ENCODE measurements around the gene B4GALNT3. TPM values are rescaled to one million over a fixed set of nuclear protein-coding genes. Genes with fewer than 3 reads are reported as not detected.
"Not testable (repeated sequence)": the region's sequence is repeated elsewhere in the genome, so short reads cannot be mapped to it uniquely, and the experiment has no call there.

B4GALNT3 gene
- 1 to 10 TPM; 1.2 to 1.9 TPM for total RNA-seq

- Mint-ChIP-seq H3K27me3 (peaks cover 18% of the 10 kb centered on the region), H3K27ac (no peak within 1 kb of the TSS), H3K36me3 (no peaks in the 10 kb centered on the region), H3K9me3 (no peaks in the 10 kb centered on the region), H3K4me1 (ENCODE audit: low read depth) (peaks cover 15% of the 10 kb centered on the region), H3K4me3 (peak within 1 kb of the TSS; percentile 74)
- intact Hi-C loops (cut with micrococcal nuclease): no loop called here
- peak; percentile 45 for DNase-seq
- ChIA-PET CTCF (interaction anchor here (13.6 kb wide), 1 partner anchor 88 kb away, joined by 136 read pairs; no protein-coding TSS in a partner anchor), POLR2A (interaction anchor here (1.1 kb wide), 1 partner anchor 87 kb away, joined by 3 read pairs; no protein-coding TSS in a partner anchor)
Observed at GRCh38 chr12:459430-460258, at the start of gene B4GALNT3. Gene B4GALNT3 (plus strand): TSS chr12:459939. CDS start chr12:460377, 438 bp downstream.

DNA sequence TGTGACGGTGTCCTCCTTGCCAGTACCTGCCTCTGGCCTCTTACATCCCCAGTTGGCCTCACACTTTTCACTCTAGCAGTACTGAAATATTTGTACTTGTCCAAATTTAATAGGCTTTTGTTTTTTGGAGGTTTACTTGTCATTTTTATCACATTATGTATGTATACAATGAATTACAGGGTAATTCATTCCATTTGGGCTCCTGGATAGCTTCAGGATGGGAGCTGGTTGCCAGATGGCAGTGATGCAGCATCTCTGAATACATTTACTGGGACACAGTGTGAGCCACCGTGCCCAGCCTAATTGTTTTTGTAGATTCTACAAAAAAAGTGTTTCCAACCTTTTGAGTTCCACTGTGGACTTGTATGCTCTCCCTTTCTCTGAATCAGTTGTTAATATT lies 44.9 kb upstream of the B4GALNT3 start:
- Mint-ChIP-seq H3K4me1 (ENCODE audit: low read depth) (no peaks in the 10 kb centered on the region), H3K36me3 (peaks cover 32% of the 10 kb centered on the region), H3K4me3 (no peak overlapping the region), H3K9me3 (no peaks in the 10 kb centered on the region), H3K27me3 (no peaks in the 10 kb centered on the region), H3K27ac (no peak overlapping the region)
- ChIA-PET POLR2A (no interaction called here), CTCF (no interaction called here)
- intact Hi-C loops (cut with micrococcal nuclease): no loop called here
- no peak for DNase-seq

GRCh38 chr12:418432-418831 lies 41.3 kb upstream of the B4GALNT3 start:
- H3K36me3 Mint-ChIP-seq: peaks cover 23% of the 10 kb centered on the region
- POLR2A ChIA-PET: no interaction called here
- intact Hi-C loops (cut with micrococcal nuclease): no loop called here

GRCh38 chr12:422526-422925 lies 37.2 kb upstream of the B4GALNT3 start:
- no peaks in the 10 kb centered on the region for H3K4me1 Mint-ChIP-seq (ENCODE audit: low read depth)
- CTCF ChIA-PET: no interaction called here
- H3K27me3 Mint-ChIP-seq: no peaks in the 10 kb centered on the region
- no peak overlapping the region for H3K27ac Mint-ChIP-seq
- no peaks in the 10 kb centered on the region for H3K9me3 Mint-ChIP-seq
- POLR2A ChIA-PET: no interaction called here
- H3K36me3 Mint-ChIP-seq: peaks cover 19% of the 10 kb centered on the region
- no peak for DNase-seq
- H3K4me3 Mint-ChIP-seq: no peak overlapping the region
- intact Hi-C loops (cut with micrococcal nuclease): no loop called here

More at GRCh38 chr12:418432-418831, 41.3 kb upstream of the B4GALNT3 start:
- Mint-ChIP-seq H3K27me3 (no peaks in the 10 kb centered on the region), H3K27ac (no peak overlapping the region), H3K4me3 (no peak overlapping the region), H3K4me1 (ENCODE audit: low read depth) (no peaks in the 10 kb centered on the region), H3K9me3 (no peaks in the 10 kb centered on the region)
- CTCF ChIA-PET: interaction anchor here (1.7 to 2.3 kb wide), 2 partner anchors 24 to 129 kb away, joined by 7 read pairs; no protein-coding TSS in a partner anchor
- DNase-seq: no peak

- CTCF ChIA-PET: interaction anchor here (0.6 kb wide), 1 partner anchor 11 kb away, joined by 5 read pairs; no protein-coding TSS in a partner anchor
- H3K4me1 Mint-ChIP-seq (ENCODE audit: low read depth); H3K9me3 Mint-ChIP-seq; DNase-seq; H3K4me3 Mint-ChIP-seq; intact Hi-C loops (cut with micrococcal nuclease); H3K27ac Mint-ChIP-seq; H3K27me3 Mint-ChIP-seq: not testable (repeated sequence)
- POLR2A ChIA-PET: interaction anchor here (0.6 kb wide), 1 partner anchor 170 kb away, joined by 3 read pairs; no protein-coding TSS in a partner anchor
- H3K36me3 Mint-ChIP-seq: peaks cover 26% of the 10 kb centered on the region
Observed at GRCh38 chr12:435737-436136, 24.0 kb upstream of the B4GALNT3 start.

- POLR2A ChIA-PET: no interaction called here
Observed at GRCh38 chr12:442235-442884, 17.4 kb upstream of the B4GALNT3 start.

DNA sequence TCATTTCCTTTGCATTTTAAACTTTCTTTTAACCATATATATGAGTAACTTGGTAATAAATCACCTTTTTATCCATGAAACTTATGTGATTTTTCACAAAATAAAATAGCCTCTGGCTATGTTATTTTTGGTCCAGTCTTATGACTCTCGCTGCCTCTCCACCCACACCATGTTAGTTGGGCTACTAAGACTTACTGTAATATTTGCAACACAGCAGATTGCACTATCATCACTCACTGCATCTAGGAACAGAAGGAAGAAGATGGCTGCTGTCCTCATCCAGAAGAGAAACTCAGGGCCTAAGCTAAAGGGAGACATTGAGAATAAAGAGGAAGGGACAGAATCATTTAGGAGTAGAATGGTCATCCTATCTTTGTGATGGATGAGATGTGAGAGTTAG lies 12.6 kb upstream of the B4GALNT3 start:
- Mint-ChIP-seq H3K4me3 (no peak overlapping the region), H3K9me3 (no peaks in the 10 kb centered on the region), H3K27ac (no peak overlapping the region), H3K27me3 (no peaks in the 10 kb centered on the region), H3K36me3 (no peaks in the 10 kb centered on the region), H3K4me1 (ENCODE audit: low read depth) (no peaks in the 10 kb centered on the region)
- ChIA-PET CTCF (no interaction called here), POLR2A (no interaction called here)
- no peak for DNase-seq
- intact Hi-C loops (cut with micrococcal nuclease): no loop called here

More at GRCh38 chr12:442235-442884, 17.4 kb upstream of the B4GALNT3 start:
- Mint-ChIP-seq H3K36me3 (peaks cover 5% of the 10 kb centered on the region), H3K27ac (no peak overlapping the region), H3K4me1 (ENCODE audit: low read depth) (no peaks in the 10 kb centered on the region), H3K4me3 (no peak overlapping the region), H3K9me3 (no peaks in the 10 kb centered on the region), H3K27me3 (no peaks in the 10 kb centered on the region)
- DNase-seq: peak; percentile 51
- intact Hi-C loops (cut with micrococcal nuclease): no loop called here
- CTCF ChIA-PET: interaction anchor here (0.6 to 5.0 kb wide), 23 partner anchors 10 to 507 kb away, joined by 3 to 42 read pairs (median 4); partner anchors contain the start of genes CCDC77 and RAD52

- no peak overlapping the region for H3K27ac Mint-ChIP-seq
- ChIA-PET CTCF (interaction anchor here (0.7 to 13.6 kb wide), 4 partner anchors 9 to 99 kb away, joined by 3 to 136 read pairs (median 4); no protein-coding TSS in a partner anchor), POLR2A (no interaction called here)
- DNase-seq: no peak
- H3K36me3 Mint-ChIP-seq: no peaks in the 10 kb centered on the region
- no peak overlapping the region for H3K4me3 Mint-ChIP-seq
- H3K9me3 Mint-ChIP-seq: no peaks in the 10 kb centered on the region
- intact Hi-C loops (cut with micrococcal nuclease): no loop called here
- no peaks in the 10 kb centered on the region for H3K27me3 Mint-ChIP-seq
- H3K4me1 Mint-ChIP-seq (ENCODE audit: low read depth): peaks cover 2% of the 10 kb centered on the region
Observed at GRCh38 chr12:449203-449602, 10.5 kb upstream of the B4GALNT3 start.

DNA sequence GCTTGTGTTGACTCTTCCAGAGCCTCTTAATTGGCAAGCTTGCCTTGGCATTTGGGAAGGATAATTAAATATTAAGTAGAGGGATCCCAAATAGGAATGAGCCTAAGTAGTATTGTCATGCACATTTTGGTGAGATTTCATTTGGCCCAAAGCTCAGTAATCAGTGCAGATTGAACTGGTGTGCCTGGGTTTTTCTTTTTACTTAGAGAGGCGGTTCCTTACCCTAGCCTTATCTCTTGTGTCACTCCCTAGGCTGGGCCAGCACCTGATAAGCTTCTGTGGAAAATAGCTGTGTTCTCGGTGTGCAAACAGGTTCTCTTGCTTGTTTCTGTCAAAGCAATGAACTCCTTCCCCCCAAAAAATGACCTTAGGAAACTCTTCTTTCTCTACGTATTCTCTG lies 9.3 kb upstream of the B4GALNT3 start:
- no peak for DNase-seq
- no peaks in the 10 kb centered on the region for H3K27me3 Mint-ChIP-seq
- H3K9me3 Mint-ChIP-seq: no peaks in the 10 kb centered on the region
- intact Hi-C loops (cut with micrococcal nuclease): no loop called here
- no peaks in the 10 kb centered on the region for H3K36me3 Mint-ChIP-seq
- ChIA-PET POLR2A (no interaction called here), CTCF (interaction anchor here (0.9 to 13.6 kb wide), 2 partner anchors 94 to 97 kb away, joined by 3 to 136 read pairs; no protein-coding TSS in a partner anchor)
- H3K4me3 Mint-ChIP-seq: no peak overlapping the region
- peaks cover 2% of the 10 kb centered on the region for H3K4me1 Mint-ChIP-seq (ENCODE audit: low read depth)
- no peak overlapping the region for H3K27ac Mint-ChIP-seq

DNA sequence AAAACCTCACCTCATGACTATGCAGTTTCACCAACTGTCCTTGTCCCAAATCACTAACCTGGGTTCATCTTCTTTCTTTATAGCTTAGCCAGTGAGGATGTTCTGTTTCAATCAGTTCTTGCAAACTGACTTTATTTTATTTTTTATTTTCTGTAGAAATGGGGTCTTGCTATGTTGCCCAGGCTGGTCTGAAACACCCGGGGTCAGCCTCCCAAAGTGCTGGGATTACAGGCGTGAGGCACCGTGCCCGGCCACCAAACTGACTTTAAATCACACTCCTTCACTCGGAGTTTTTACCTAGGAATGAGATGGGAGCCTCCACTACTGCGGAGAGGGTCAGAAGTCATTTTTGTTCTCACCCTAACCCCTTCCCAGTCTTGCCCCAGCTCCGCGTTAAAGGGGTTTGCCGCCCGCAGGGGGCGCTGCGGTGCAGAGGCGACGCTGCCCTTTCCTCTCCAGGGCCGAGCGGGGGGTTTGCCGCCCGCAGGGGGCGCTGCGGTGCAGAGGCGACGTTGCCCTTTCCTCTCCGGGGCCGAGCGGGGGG lies 7.0 kb upstream of the B4GALNT3 start:
- CTCF ChIA-PET: interaction anchor here (0.5 to 13.6 kb wide), 38 partner anchors 10 to 1150 kb away, joined by 3 to 136 read pairs (median 4); partner anchors contain the start of genes CCDC77 and RAD52
- Mint-ChIP-seq H3K4me1 (ENCODE audit: low read depth) (peaks cover 6% of the 10 kb centered on the region), H3K27me3 (no peaks in the 10 kb centered on the region)

DNA sequence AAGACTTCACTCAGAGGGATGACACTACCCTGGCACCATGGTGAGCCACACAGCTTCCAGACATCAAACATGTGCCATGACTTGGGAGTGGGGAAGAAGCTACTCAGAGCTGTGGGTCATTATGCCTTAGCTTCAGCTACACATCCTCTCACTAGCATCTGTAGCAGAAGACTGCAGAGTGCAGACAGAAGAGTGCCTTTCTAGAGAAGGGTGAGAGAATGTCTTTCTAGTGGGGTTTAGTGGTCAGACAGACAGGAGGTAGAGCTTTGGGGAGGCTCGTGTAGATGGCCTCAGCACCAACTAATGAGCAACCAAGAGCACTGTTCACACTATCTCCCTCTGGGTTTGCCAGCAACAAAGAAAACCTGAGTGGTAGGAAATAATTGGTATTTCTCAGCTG lies 4.9 kb upstream of the B4GALNT3 start:
- Mint-ChIP-seq H3K4me3 (no peak overlapping the region), H3K27ac (no peak overlapping the region), H3K4me1 (ENCODE audit: low read depth) (peaks cover 13% of the 10 kb centered on the region), H3K9me3 (no peaks in the 10 kb centered on the region), H3K27me3 (peaks cover 1% of the 10 kb centered on the region), H3K36me3 (no peaks in the 10 kb centered on the region)
- no peak for DNase-seq
- intact Hi-C loops (cut with micrococcal nuclease): no loop called here
- POLR2A ChIA-PET: no interaction called here
- CTCF ChIA-PET: interaction anchor here (0.6 to 13.6 kb wide), 11 partner anchors 9 to 211 kb away, joined by 3 to 136 read pairs (median 24); no protein-coding TSS in a partner anchor

More for the DNA sequence above, 7.0 kb upstream of the B4GALNT3 start:
- H3K27ac Mint-ChIP-seq: no peak overlapping the region
- no peak overlapping the region for H3K4me3 Mint-ChIP-seq
- POLR2A ChIA-PET: no interaction called here
- intact Hi-C loops (cut with micrococcal nuclease): loop anchor here (1.0 kb wide), 1 partner anchor 95 kb away; no protein-coding TSS in a partner anchor
- H3K9me3 Mint-ChIP-seq: no peaks in the 10 kb centered on the region
- DNase-seq: peak; percentile 85
- H3K36me3 Mint-ChIP-seq: no peaks in the 10 kb centered on the region

DNA sequence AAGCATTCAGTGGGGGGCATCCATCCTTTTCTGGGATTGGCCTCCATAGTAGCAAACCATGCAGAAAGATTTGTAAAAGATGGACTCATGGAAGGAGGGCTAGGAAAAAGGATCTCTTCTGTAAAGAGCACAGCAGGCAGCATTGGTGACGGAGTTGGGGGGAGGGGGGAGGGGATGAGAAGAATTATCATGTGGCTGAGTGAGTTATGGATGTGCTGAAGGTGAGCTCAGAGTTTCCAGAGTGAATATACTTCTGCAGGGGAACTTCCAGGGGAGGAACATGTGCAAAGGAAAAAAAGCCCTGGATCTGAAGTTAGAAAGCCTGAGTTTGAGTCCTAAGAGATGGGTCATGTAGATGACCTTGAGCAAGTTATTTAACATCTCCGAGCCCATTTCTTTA lies 3.9 kb upstream of the B4GALNT3 start:
- POLR2A ChIA-PET: no interaction called here

More for the DNA sequence above, 3.9 kb upstream of the B4GALNT3 start:
- no peak for DNase-seq
- Mint-ChIP-seq H3K27me3 (peaks cover 3% of the 10 kb centered on the region), H3K4me1 (ENCODE audit: low read depth) (peaks cover 13% of the 10 kb centered on the region), H3K36me3 (no peaks in the 10 kb centered on the region), H3K27ac (no peak overlapping the region), H3K9me3 (no peaks in the 10 kb centered on the region), H3K4me3 (no peak overlapping the region)
- CTCF ChIA-PET: interaction anchor here (1.2 to 13.6 kb wide), 6 partner anchors 13 to 96 kb away, joined by 3 to 136 read pairs (median 39); no protein-coding TSS in a partner anchor
- intact Hi-C loops (cut with micrococcal nuclease): no loop called here

Data from activated CD4-positive, alpha-beta memory T cell treated with anti-CD3 and anti-CD28 coated beads for 36 hours (primary cell).